Measurements from ENCODE around the gene MYO1G. TPM values are rescaled to one million over a fixed set of nuclear protein-coding genes. Genes with fewer than 3 reads are reported as not detected.

Gene MYO1G
- total RNA-seq = 0.07 TPM in 2 replicates

GRCh38 chr7:44978511-44979366 is at the start of gene MYO1G:
MYO1G (minus strand) TSS chr7:44979015; CDS start chr7:44978961, 54 bp downstream.

GRCh38 chr7:45000093-45001032 is 21.5 kb upstream of the MYO1G start, which contains the start of gene CCM2:
CCM2 (plus strand) TSS chr7:45000201; CDS start chr7:45000334, 133 bp downstream.

Other genes with a start within 250 kb of the MYO1G start
- 13.1 and 24.3 TPM in 2 replicates for gene ZMIZ2, start 230.2 kb downstream of the MYO1G start, total RNA-seq
- 1,313 and 1,554 TPM in 2 replicates for gene PPIA, start 182.3 kb downstream of the MYO1G start, total RNA-seq
- 137 and 188 TPM in 2 replicates for gene H2AZ2, start 130.9 kb downstream of the MYO1G start, total RNA-seq
- gene PURB, start 93.5 kb downstream of the MYO1G start, total RNA-seq = 25.1 and 26.6 TPM in 2 replicates
- gene CCM2, start 21.2 kb upstream of the MYO1G start, total RNA-seq = 54.4 and 63.4 TPM in 2 replicates
- gene NACAD, start 110.0 kb upstream of the MYO1G start, total RNA-seq = 3.8 and 4.2 TPM in 2 replicates
- gene TBRG4, start 132.7 kb upstream of the MYO1G start, total RNA-seq = 48.0 and 70.1 TPM in 2 replicates
- gene RAMP3, start 178.8 kb upstream of the MYO1G start, total RNA-seq = not detected in 2 replicates